GM23248 (cell line): ENCODE measurements around the gene SYT2.

Experiments
- EZH2 ChIP-seq: fragments of 200-600 bp; sonication (generic); IDR thresholded peaks from 2 replicates; pipeline ENCODE4 v1.6.1; 2018; ENCODE audit warnings: antibody characterized with exemption, mild to moderate bottlenecking; ENCODE audit not compliant: insufficient read depth, poor library complexity, severe bottlenecking
- EZH2phosphoT487 ChIP-seq: fragments of 200-600 bp; sonication (generic); IDR thresholded peaks from 2 replicates; pipeline ENCODE4 v1.6.1; 2018; ENCODE audit warnings: antibody characterized with exemption, moderate library complexity, mild to moderate bottlenecking, low read depth; ENCODE audit not compliant: insufficient read depth

DNA sequence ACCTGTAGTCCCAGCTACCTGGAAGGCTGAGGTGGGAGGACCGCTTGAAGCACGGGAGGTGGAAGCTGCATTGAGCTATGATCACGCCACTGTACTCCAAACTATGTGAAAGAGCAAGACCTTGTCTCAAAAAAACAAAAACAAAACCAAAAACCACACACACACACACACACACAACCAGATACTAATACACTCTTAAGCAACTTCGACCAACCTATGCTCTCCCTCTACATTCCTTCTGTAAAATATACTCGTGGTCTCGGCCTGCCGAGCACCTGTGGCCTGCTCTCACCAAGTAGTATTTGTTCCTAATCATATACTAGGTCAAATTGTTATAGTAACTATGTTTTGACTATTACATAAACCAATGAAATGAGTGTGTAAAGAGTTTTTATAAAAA is 13.5 kb upstream of the SYT2 start:
- no peak for TF ChIP-seq EZH2
- TF ChIP-seq EZH2phosphoT487 = no peak
